NT2/D1 (cell line): ENCODE measurements around the gene NFU1.
A peak's percentile ranks its signal among the peaks of the same experiment; 100 is the strongest.

Experiments
- DNase-seq: peaks from one replicate; pipeline ENCODE4 v3.0.0-alpha.2; 2011; ENCODE audit warnings: low read depth, low spot score
- H3K27me3 ChIP-seq: 2 replicates; pipeline ENCODE4 v1.6.0; 2011; ENCODE audit warnings: mild to moderate bottlenecking; ENCODE audit not compliant: insufficient read length, insufficient read depth
- H3K36me3 ChIP-seq: 2 replicates; pipeline ENCODE4 v1.6.1; 2011; ENCODE audit warnings: mild to moderate bottlenecking, low read length, mixed read lengths; ENCODE audit not compliant: insufficient read depth, insufficient read length
- H3K4me1 ChIP-seq: 2 replicates; pipeline ENCODE4 v1.5.1; 2011; ENCODE audit not compliant: insufficient read depth, insufficient read length
- H3K4me3 ChIP-seq: 2 replicates; pipeline ENCODE4 v1.5.1; 2011; ENCODE audit warnings: low read depth; ENCODE audit not compliant: insufficient read length
- H3K9ac ChIP-seq: 2 replicates; pipeline ENCODE4 v1.6.0; 2011; ENCODE audit warnings: low read depth; ENCODE audit not compliant: insufficient read length
- H3K9me3 ChIP-seq: 2 replicates; pipeline ENCODE4 v1.5.1; 2011; ENCODE audit warnings: mild to moderate bottlenecking, low read length; ENCODE audit not compliant: insufficient read depth
- SUZ12 ChIP-seq: IDR thresholded peaks from 2 replicates; pipeline ENCODE4 v1.6.1; 2011; ENCODE audit not compliant: insufficient read length, insufficient read depth; ENCODE audit errors: extremely low read depth
- YY1 ChIP-seq: IDR thresholded peaks from 2 replicates; pipeline ENCODE4 v1.6.1; 2011; ENCODE audit not compliant: insufficient read length, insufficient read depth
- ZNF274 ChIP-seq: IDR thresholded peaks from 2 replicates; pipeline ENCODE4 v1.6.1; 2011; ENCODE audit warnings: mild to moderate bottlenecking, low read depth, low read length

Gene NFU1

DNA sequence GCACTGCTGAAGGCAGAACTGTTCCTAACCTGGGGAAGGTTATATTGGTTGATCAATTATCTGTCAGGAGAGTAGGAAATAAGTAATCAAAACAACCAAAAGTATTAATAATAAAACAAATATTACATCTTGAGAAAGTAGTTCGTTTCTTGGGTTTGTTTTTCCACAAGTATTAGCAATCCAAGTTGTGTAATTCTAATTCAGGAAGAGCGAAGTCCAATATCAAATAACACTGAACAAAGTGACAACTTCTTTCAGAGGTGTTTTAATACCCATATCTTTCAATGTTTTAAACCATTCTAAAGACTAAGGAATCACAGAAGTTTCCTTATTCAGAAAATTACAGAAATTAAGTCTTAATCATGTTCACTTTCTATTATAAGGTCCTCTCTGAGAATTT lies 34.6 kb upstream of the NFU1 start:
- Histone ChIP-seq H3K4me1 (no peaks in the 10 kb centered on the region), H3K9ac (no peak overlapping the region), H3K27me3 (no peaks in the 10 kb centered on the region), H3K4me3 (no peak overlapping the region), H3K36me3 (peaks cover 2% of the 10 kb centered on the region), H3K9me3 (no peaks in the 10 kb centered on the region)
- TF ChIP-seq ZNF274 (no peak), YY1 (no peak), SUZ12 (no peak)
- DNase-seq, result no peak

DNA sequence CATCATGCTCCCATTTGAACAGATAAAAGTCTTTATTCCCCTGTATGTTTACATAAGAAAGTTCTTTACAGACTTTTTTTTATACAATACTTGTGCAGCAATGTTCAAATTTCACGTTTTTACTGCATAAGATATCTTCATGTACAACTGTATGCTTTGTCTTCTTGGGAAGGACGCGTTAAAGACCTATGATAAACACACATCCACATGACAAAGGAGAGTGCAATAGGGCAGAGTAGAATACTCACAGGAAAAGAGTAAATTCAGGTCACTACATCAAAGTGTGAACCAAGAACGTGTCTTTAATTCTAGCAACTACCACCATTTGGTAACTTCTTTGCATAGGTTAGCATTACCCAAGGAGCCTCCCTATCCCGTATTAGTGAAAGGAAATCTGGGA lies 33.7 kb upstream of the NFU1 start:
- Histone ChIP-seq H3K36me3 (peaks cover 2% of the 10 kb centered on the region), H3K4me3 (no peak overlapping the region), H3K9me3 (no peaks in the 10 kb centered on the region), H3K27me3 (no peaks in the 10 kb centered on the region), H3K4me1 (no peaks in the 10 kb centered on the region), H3K9ac (no peak overlapping the region)
- no peak for TF ChIP-seq SUZ12
- no peak for TF ChIP-seq ZNF274
- no peak for TF ChIP-seq YY1
- DNase-seq, result no peak

DNA sequence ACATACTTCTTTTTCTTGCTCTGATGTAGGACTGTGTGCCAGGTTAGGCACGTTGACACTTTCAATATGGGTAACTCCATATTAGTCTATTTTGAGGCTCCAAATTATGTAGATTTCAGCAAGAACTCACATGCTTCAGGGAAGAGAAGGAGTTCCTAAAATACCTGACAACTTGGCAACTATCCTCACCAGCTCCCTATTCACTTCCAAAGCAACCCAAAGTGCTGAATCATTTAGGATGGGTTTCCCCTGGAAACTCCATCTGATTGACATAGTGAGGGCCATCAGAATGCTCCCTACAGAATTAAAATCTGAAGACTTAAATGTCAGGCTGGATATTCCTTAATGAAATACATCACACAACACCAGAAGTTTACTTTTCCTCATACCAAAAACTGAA lies 32.5 kb upstream of the NFU1 start:
- Histone ChIP-seq H3K4me3 (no peak overlapping the region), H3K9ac (no peak overlapping the region), H3K27me3 (no peaks in the 10 kb centered on the region), H3K4me1 (no peaks in the 10 kb centered on the region), H3K36me3 (peaks cover 10% of the 10 kb centered on the region), H3K9me3 (no peaks in the 10 kb centered on the region)
- TF ChIP-seq SUZ12, result no peak
- TF ChIP-seq YY1, result no peak
- TF ChIP-seq ZNF274, result no peak
- peak; percentile 16 for DNase-seq

DNA sequence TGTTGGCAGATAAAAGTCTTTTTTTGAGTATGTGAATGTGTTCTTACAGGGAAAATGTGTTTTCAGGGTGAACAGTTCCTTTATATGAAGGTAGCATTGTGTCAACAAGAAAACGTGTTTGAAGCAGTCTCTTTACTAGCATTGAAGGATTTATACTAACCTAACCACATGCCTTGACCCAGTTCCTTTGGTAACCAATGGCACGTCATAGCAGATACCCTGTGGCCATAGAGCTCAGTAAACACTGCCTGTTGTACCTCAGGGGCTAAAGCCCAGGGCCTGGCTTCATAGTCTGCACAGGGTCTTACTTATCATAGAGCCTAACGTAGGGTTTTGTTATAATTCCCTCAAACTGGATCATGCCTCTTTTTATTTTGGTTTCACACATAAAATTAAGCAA lies 32.1 kb upstream of the NFU1 start:
- no peaks in the 10 kb centered on the region for H3K4me1 ChIP-seq
- H3K9ac ChIP-seq, result no peak overlapping the region
- no peaks in the 10 kb centered on the region for H3K9me3 ChIP-seq
- no peak for DNase-seq
- no peak overlapping the region for H3K4me3 ChIP-seq
- peaks cover 14% of the 10 kb centered on the region for H3K36me3 ChIP-seq
- H3K27me3 ChIP-seq, result no peaks in the 10 kb centered on the region
- TF ChIP-seq ZNF274, result no peak
- no peak for TF ChIP-seq YY1
- no peak for TF ChIP-seq SUZ12

DNA sequence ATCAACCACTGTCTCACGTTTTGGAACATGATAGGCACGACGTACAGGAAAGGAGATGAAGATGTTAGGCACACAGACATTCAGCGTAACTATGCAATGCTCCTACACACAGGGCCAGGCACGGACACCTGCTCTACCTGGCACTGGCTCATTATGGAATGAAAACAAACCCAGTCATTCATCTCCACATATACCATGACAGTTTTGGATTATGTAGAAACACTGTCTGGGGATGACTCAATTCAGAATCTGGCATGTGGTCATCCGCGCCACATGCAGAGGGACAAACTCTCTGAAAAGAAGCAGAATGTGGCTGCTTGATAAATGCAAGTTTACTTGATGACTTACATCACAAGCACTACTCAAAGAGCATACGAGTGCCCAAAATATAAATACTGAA lies 29.5 kb upstream of the NFU1 start:
- DNase-seq, result no peak
- Histone ChIP-seq H3K36me3 (peaks cover 14% of the 10 kb centered on the region), H3K27me3 (no peaks in the 10 kb centered on the region), H3K9me3 (no peaks in the 10 kb centered on the region), H3K4me1 (no peaks in the 10 kb centered on the region), H3K9ac (no peak overlapping the region), H3K4me3 (no peak overlapping the region)
- TF ChIP-seq ZNF274 (no peak), YY1 (no peak), SUZ12 (no peak)

DNA sequence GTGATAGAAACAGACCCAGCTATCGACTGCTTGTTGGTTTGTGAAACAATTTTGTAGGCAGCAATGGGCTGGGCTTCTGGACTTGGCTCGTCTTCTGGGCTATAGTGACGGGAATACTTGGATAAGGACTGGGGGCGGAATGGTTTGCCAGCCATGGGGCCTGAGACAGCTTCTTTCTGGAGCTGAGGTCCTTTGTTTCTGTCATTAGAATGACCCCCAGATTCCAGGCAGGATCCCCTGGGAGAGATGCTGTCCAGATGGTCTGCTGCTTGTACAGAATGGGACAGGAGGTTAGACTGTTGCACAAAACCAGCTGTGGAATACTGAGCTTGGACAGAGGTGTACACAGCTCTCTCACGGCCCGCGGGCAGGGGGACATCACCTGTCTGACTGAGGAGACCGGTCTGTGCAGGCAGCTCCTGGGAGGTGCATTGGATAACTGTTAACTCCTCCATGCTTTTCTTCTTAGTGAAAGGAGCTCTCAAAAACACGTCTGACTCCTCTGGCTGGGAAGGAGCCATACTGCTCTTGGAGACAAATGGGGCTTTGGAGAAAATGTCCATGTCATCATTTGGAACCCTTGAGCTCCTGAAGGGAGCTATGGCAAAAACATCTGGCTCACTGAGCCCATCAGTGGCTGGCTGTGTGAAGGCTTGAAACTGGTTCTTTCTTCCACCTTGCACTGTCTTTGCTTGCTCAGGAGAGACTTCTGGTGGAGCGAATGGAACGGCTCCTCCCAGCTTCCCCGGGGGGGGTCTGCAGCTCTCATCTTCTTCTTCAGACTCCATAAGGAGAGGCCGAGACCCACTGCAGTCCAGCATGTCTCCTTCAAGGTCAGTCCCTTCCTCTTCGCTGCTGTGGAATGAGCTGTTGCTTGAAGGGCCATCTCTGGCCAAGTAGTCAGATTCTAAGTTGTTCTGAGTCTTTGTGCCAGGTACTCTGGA lies 28.6 kb upstream of the NFU1 start:
- Histone ChIP-seq H3K27me3 (no peaks in the 10 kb centered on the region), H3K4me1 (no peaks in the 10 kb centered on the region), H3K9me3 (no peaks in the 10 kb centered on the region), H3K9ac (no peak overlapping the region), H3K4me3 (no peak overlapping the region), H3K36me3 (peaks cover 14% of the 10 kb centered on the region)
- DNase-seq, result no peak
- TF ChIP-seq SUZ12 (no peak), ZNF274 (no peak), YY1 (no peak)

DNA sequence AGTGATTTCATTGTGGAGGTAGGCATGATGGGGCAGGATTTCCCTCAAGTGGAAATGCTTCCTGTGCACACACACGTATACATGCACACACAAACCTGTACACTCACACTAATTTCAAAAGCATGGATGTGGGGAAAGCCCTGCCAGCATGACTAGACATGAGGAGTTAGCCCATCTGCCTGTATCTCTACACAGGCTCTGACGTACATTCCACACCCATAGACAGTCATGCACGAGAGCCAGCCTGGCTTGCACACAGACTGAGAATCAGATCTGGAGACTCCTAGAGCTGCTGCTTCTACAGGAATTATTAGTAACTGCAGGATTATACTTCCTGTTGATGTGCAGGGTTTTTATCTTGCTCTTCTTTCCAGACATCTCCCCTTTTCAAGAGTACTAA lies 27.3 kb upstream of the NFU1 start:
- no peaks in the 10 kb centered on the region for H3K27me3 ChIP-seq
- no peak for DNase-seq
- no peaks in the 10 kb centered on the region for H3K9me3 ChIP-seq
- H3K4me3 ChIP-seq, result no peak overlapping the region
- TF ChIP-seq ZNF274 (no peak), SUZ12 (no peak), YY1 (no peak)
- H3K36me3 ChIP-seq, result peaks cover 14% of the 10 kb centered on the region
- H3K9ac ChIP-seq, result no peak overlapping the region
- no peaks in the 10 kb centered on the region for H3K4me1 ChIP-seq

DNA sequence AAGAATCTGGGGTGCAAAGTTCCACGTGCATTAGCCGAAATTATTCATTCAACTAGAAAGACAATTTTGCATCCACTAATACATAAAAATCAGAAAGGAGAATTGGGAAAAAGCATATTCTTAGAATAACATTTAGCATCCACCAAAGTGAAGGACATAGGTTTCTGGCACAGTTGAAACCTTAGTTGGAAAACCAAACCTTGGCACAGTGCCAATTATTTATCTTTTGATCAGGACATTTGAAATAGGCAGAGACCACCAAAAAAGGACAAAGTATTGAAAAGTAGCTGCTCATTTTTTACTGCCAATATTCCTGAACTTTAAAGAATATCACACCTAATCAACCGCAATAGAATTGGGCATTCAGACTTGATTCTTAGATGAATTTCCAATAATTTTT lies 25.5 kb upstream of the NFU1 start:
- Histone ChIP-seq H3K4me1 (no peaks in the 10 kb centered on the region), H3K4me3 (no peak overlapping the region), H3K9me3 (no peaks in the 10 kb centered on the region), H3K36me3 (peaks cover 14% of the 10 kb centered on the region), H3K9ac (no peak overlapping the region), H3K27me3 (no peaks in the 10 kb centered on the region)
- DNase-seq, result no peak
- TF ChIP-seq YY1 (no peak), ZNF274 (no peak), SUZ12 (no peak)
